K562 (cell line): ENCODE results near the gene EID2. TPM values are rescaled to one million over a fixed set of nuclear protein-coding genes. Genes with fewer than 3 reads are reported as not detected.

ENCODE experiments used
- ATAC-seq: fragments of 200-7000 bp; cut with Tn5 transposase; 3 replicates; pipeline ENCODE4 v1.9.1; 2020; ENCODE audit warnings: moderate library complexity
- BruUV-seq: library from RNA; stranded (reverse); fragments of 400-500 nt; replicated peaks from 2 replicates; lab custom pipeline; 2021; lab: Mats Ljungman, UMichigan
- CTCF ChIA-PET: fragments of 300-600 bp; formaldehyde crosslinking; extraction: SDS; loops from one replicate; lab custom pipeline; 2021; ENCODE audit warnings: low intra/inter-chr PET ratio; lab: Yijun Ruan, JAX
- POLR2A ChIA-PET: fragments of 300-600, 350-650 bp; sonication (Branson Sonifier 250); formaldehyde crosslinking; extraction: SDS; loops from one replicate; lab custom pipeline; 2021; ENCODE audit warnings: antibody characterized with exemption, inconsistent platforms; lab: Yijun Ruan, JAX
- DNase-seq, 4 experiments: peaks; one replicate each; pipeline versions ENCODE4 v3.0.0 to v3.0.0-alpha.2; 2011 to 2018; ENCODE audit warnings: low spot score in 3 of 4, mixed read lengths in 3 of 4; ENCODE audit errors: extremely low read depth in 1 of 4
- FAIRE-seq: peaks from 2 replicates; lab custom pipeline; 2011; peaks lifted over from hg19 to GRCh38; lab: Jason Lieb, UNC
- H2AFZ ChIP-seq: 2 replicates; pipeline ENCODE4 v1.6.0; 2011; ENCODE audit warnings: low read depth, low read length, control low read depth, inconsistent platforms
- H3K27ac ChIP-seq: fragments of 200-600 bp; 3 replicates; pipeline ENCODE4 v1.8.0; 2011; ENCODE audit warnings: low read depth, mild to moderate bottlenecking, control low read depth, inconsistent platforms, low read length, moderate library complexity, mixed read lengths; ENCODE audit errors: extremely low read depth
- H3K27me3 ChIP-seq, 2 experiments: fragments of 300-600 bp in 1 of 2; 2 replicates in 1 of 2; 3 replicates in 1 of 2; pipeline versions ENCODE4 v1.6.0 to v1.8.0; 2011; ENCODE audit warnings: inconsistent platforms in 2 of 2, low read length in 2 of 2, mild to moderate bottlenecking in 1 of 2, mixed read lengths in 1 of 2, moderate library complexity in 1 of 2; ENCODE audit not compliant: control insufficient read depth in 2 of 2, insufficient read depth in 2 of 2
- H3K36me3 ChIP-seq: fragments of 300-600 bp; 3 replicates; pipeline ENCODE4 v1.8.0; 2011; ENCODE audit warnings: mild to moderate bottlenecking, low read length, inconsistent platforms; ENCODE audit not compliant: control insufficient read depth, insufficient read depth
- H3K4me1 ChIP-seq, 2 experiments: fragments of 200-600 bp in 1 of 2; replicated peaks in 1 of 2; 2 replicates in 1 of 2; 3 replicates in 1 of 2; pipeline versions ENCODE4 v1.5.1 to v1.8.0; 2011; ENCODE audit warnings: inconsistent platforms in 2 of 2, low read length in 2 of 2, mild to moderate bottlenecking in 1 of 2, mixed read lengths in 1 of 2, moderate library complexity in 1 of 2; ENCODE audit not compliant: control insufficient read depth in 2 of 2, insufficient read depth in 2 of 2
- H3K4me2 ChIP-seq: 2 replicates; pipeline ENCODE4 v1.6.1; 2011; ENCODE audit warnings: low read length, control low read depth, inconsistent platforms, mixed read lengths; ENCODE audit not compliant: insufficient read depth
- H3K4me3 ChIP-seq: fragments of 200-600 bp; sonication (generic), shearing (Covaris generic); 2 replicates; pipeline ENCODE4 v1.5.1; 2016; ENCODE audit warnings: control low read depth, inconsistent platforms
- H3K79me2 ChIP-seq: fragments of 200-600 bp; 3 replicates; pipeline ENCODE4 v1.8.0; 2011; ENCODE audit warnings: low read length, inconsistent platforms; ENCODE audit not compliant: control insufficient read depth, insufficient read depth
- H3K9ac ChIP-seq, 2 experiments: 2 replicates each; pipeline versions ENCODE4 v1.6.0 to v1.6.1; 2011; ENCODE audit warnings: low read depth in 2 of 2, low read length in 2 of 2, control low read depth in 1 of 2, inconsistent platforms in 1 of 2, mild to moderate bottlenecking in 1 of 2, mixed read lengths in 1 of 2; ENCODE audit not compliant: insufficient read depth in 1 of 2
- H3K9me1 ChIP-seq: one replicate; pipeline ENCODE4 v1.6.0; 2011; ENCODE audit warnings: inconsistent platforms, mild to moderate bottlenecking, low read length, moderate library complexity; ENCODE audit not compliant: control insufficient read depth, insufficient read depth
- H3K9me3 ChIP-seq: replicated peaks from 2 replicates; pipeline ENCODE4 v1.5.1; 2011; ENCODE audit warnings: low read depth, low read length, inconsistent platforms; ENCODE audit not compliant: control insufficient read depth, insufficient read depth
- H4K20me1 ChIP-seq: replicated peaks from 2 replicates; pipeline ENCODE4 v1.6.1; 2011; ENCODE audit warnings: low read length, inconsistent platforms, mixed read lengths; ENCODE audit not compliant: control insufficient read depth, insufficient read depth
- CBFA2T2 ChIP-seq: fragments of 450-650 bp; conservative IDR thresholded peaks from 2 replicates; pipeline ENCODE4 v1.6.1; 2017; ENCODE audit warnings: mild to moderate bottlenecking
- CGGBP1 ChIP-seq: fragments of 250-450 bp; sonication (Bioruptor Pico); IDR thresholded peaks from 2 replicates; pipeline ENCODE4 v1.9.0; 2021; ENCODE audit warnings: mild to moderate bottlenecking
- HDAC3 ChIP-seq: fragments of 450-650 bp; IDR thresholded peaks from 2 replicates; pipeline ENCODE4 v1.6.1; 2018; ENCODE audit warnings: borderline replicate concordance, mild to moderate bottlenecking, moderate library complexity; ENCODE audit not compliant: partially characterized antibody
- HEY1 ChIP-seq: fragments of 250-450 bp; sonication (Bioruptor Pico); IDR thresholded peaks from 2 replicates; pipeline ENCODE4 v1.5.0; 2020; ENCODE audit warnings: mild to moderate bottlenecking, moderate library complexity, borderline replicate concordance
- MIER1 ChIP-seq: fragments of 450-650 bp; IDR thresholded peaks from 2 replicates; pipeline ENCODE4 v1.6.1; 2016; ENCODE audit warnings: antibody characterized with exemption, mild to moderate bottlenecking, low read depth
- MYC ChIP-seq, 2 experiments: fragments of 250-450 bp in 1 of 2; sonication (Bioruptor Pico) in 1 of 2; IDR thresholded peaks; 2 replicates each; pipeline versions ENCODE4 v1.5.1 to v1.6.1; 2012 to 2021; ENCODE audit warnings: low read depth in 2 of 2, borderline replicate concordance in 1 of 2, improper control_type of control experiment in 1 of 2, low read length in 1 of 2, mild to moderate bottlenecking in 1 of 2, moderate library complexity in 1 of 2
- NCOA4 ChIP-seq: fragments of 450-650 bp; IDR thresholded peaks from 2 replicates; pipeline ENCODE4 v1.6.1; 2018; ENCODE audit warnings: mild to moderate bottlenecking; ENCODE audit not compliant: partially characterized antibody
- NELFE ChIP-seq: IDR thresholded peaks from 2 replicates; pipeline ENCODE4 v1.6.1; 2011; ENCODE audit warnings: mild to moderate bottlenecking; ENCODE audit not compliant: insufficient read depth, insufficient read length
- POLR2AphosphoS5 ChIP-seq: IDR thresholded peaks from 2 replicates; pipeline ENCODE4 v1.6.1; 2011; ENCODE audit warnings: mild to moderate bottlenecking, low read depth, low read length, moderate library complexity; ENCODE audit not compliant: control insufficient read depth, insufficient read depth
- RAD21 ChIP-seq, 2 experiments: fragments of 250-450 bp in 1 of 2; fragments of 450-650 bp in 1 of 2; sonication (Bioruptor Pico) in 1 of 2; formaldehyde crosslinking in 1 of 2; IDR thresholded peaks in 1 of 2; conservative IDR thresholded peaks in 1 of 2; 2 replicates each; pipeline versions ENCODE4 v1.4.0 to v1.8.0; 2020 to 2022; ENCODE audit warnings: mild to moderate bottlenecking in 2 of 2, moderate library complexity in 1 of 2
- RERE ChIP-seq: sonication (generic); formaldehyde crosslinking; IDR thresholded peaks from 2 replicates; pipeline ENCODE4 v1.8.0; 2023; ENCODE audit warnings: missing genetic modification reagents, mild to moderate bottlenecking, borderline replicate concordance
- SMARCB1 ChIP-seq: IDR thresholded peaks from 2 replicates; pipeline ENCODE4 v1.6.1; 2011; ENCODE audit warnings: improper control_type of control experiment, low read depth; ENCODE audit not compliant: insufficient read length
- TARDBP ChIP-seq: fragments of 450-650 bp; IDR thresholded peaks from 2 replicates; pipeline ENCODE4 v1.6.1; 2016
- ZBTB17 ChIP-seq: fragments of 450-650 bp; formaldehyde crosslinking; IDR thresholded peaks from 2 replicates; pipeline ENCODE4 v1.4.0; 2020; ENCODE audit warnings: mild to moderate bottlenecking
- ZBTB26 ChIP-seq: fragments of 450-650 bp; formaldehyde crosslinking; IDR thresholded peaks from 2 replicates; pipeline ENCODE4 v1.4.0; 2022; ENCODE audit warnings: missing genetic modification characterization
- ZNF184 ChIP-seq: sonication (generic); formaldehyde crosslinking; IDR thresholded peaks from 2 replicates; pipeline ENCODE4 v1.5.0; 2020; ENCODE audit warnings: missing genetic modification reagents
- WGBS: fragments of 100-300 bp; shearing (Covaris generic); methylation state at CpG from one replicate; pipeline ENCODE4 v1.1.6; 2016; ENCODE audit warnings: low coverage, mixed read lengths; ENCODE audit not compliant: insufficient coverage; ENCODE audit errors: missing lambda C conversion rate; 5-methylcytosine and 5-hydroxymethylcytosine counted together
- in situ Hi-C: fragments of 300-500 bp; cut with MboI; formaldehyde crosslinking; loops from 4 replicates; pipeline ENCODE4 v1.15.0; 2018; ENCODE audit warnings: inconsistent platforms, mixed read lengths
- intact Hi-C: fragments of 100-400 bp; cut with micrococcal nuclease; formaldehyde crosslinking; loops from 2 replicates; pipeline ENCODE4 v1.14.2; 2022
- polyA plus RNA-seq, 8 experiments: library from polyadenylated mRNA; depleted of rRNA in 4 of 8; stranded (reverse) in 5 of 8; unstranded in 3 of 8; fragments of >200 nt; fragmentation: Nextera tagmentation in 2 of 8; fragmentation: Illumina TruSeq in 1 of 8; extraction: Ambion mirVana in 2 of 8; extraction: Trizol in 1 of 8; gene quantifications; 2 replicates each; pipeline versions ENCODE4 v1.2.1 to v1.2.3, GENCODE V29; 2011 to 2014; ENCODE audit warnings: inconsistent platforms in 1 of 8, missing spikeins in 1 of 8
- total RNA-seq, 7 experiments: library from RNA; depleted of rRNA in 6 of 7; stranded (reverse); fragments of >200 nt in 6 of 7; fragmentation: Illumina TruSeq in 2 of 7; extraction: Trizol in 2 of 7; gene quantifications; 2 replicates each; pipeline versions ENCODE4 v1.2.1 to v1.2.3, GENCODE V29; 2011 to 2021; ENCODE audit warnings: low replicate concordance in 1 of 7

EID2 gene
- total and polyA plus RNA-seq, 9 of the 15 experiments (the other 6 are each of a cell fraction or from before 2014, with no cell fraction given) = 2.5 to 18.5 (median 11.3) TPM

- H4K20me1 ChIP-seq = no peaks in the 10 kb centered on the region
- no peaks in the 10 kb centered on the region for H3K36me3 ChIP-seq
- H3K9me1 ChIP-seq = no peaks in the 10 kb centered on the region
- ChIA-PET POLR2A (no interaction called here), CTCF (no interaction called here)
- 0% methylated on average over 1 of the region's 1 CpG for WGBS
- no peak overlapping the region for H3K27ac ChIP-seq
- in situ Hi-C loops = no loop called here
- no peaks in the 10 kb centered on the region for H3K79me2 ChIP-seq
- H3K4me3 ChIP-seq = no peak overlapping the region
- no peak overlapping the region for H2AFZ ChIP-seq
- no peak overlapping the region for H3K4me2 ChIP-seq
- H3K9ac ChIP-seq = no peak overlapping the region
- no peaks in the 10 kb centered on the region; a peak in 1 of 5 replicates for H3K4me1 ChIP-seq
- no TSS peak for BruUV-seq
- TF ChIP-seq MIER1 = no peak
- no peak for TF ChIP-seq ZBTB17 (CRISPR knock-in tag)
- no peak for TF ChIP-seq ZNF184 (CRISPR knock-in tag)
- TF ChIP-seq NCOA4 = no peak
- no peak for TF ChIP-seq SMARCB1
- no peak for TF ChIP-seq MYC (IDR thresholded peaks at IDR 0.05; ENCODE audit: low read depth, low read length)
- no peak for TF ChIP-seq MYC (CRISPR knock-in tag; IDR thresholded peaks at IDR 0.05; ENCODE audit: borderline replicate concordance, low read depth)
- no peak for TF ChIP-seq RERE (CRISPR knock-in tag)
- no peak for TF ChIP-seq POLR2AphosphoS5
- TF ChIP-seq NELFE = no peak
- TF ChIP-seq HDAC3 = no peak
- no peak for TF ChIP-seq TARDBP
- TF ChIP-seq HEY1 = no peak
- no peak for TF ChIP-seq ZBTB26 (CRISPR knock-in tag)
- no peak for TF ChIP-seq RAD21 (CRISPR knock-in tag; conservative IDR thresholded peaks at IDR 0.05 in 1 of 2, IDR thresholded peaks at IDR 0.05 in 1 of 2)
- TF ChIP-seq CBFA2T2 = no peak
- no peak for TF ChIP-seq CGGBP1 (CRISPR knock-in tag)
- ATAC-seq = no peak
- FAIRE-seq = no peak
- intact Hi-C loops = loop anchor here (10.0 kb wide), 1 partner anchor 209 kb away; no protein-coding TSS in a partner anchor
- H3K9me3 ChIP-seq = no peaks in the 10 kb centered on the region
- DNase-seq = no peak
- peaks cover 17 to 28% of the 10 kb centered on the region in 2 experiments; a peak in 4 of 5 replicates for H3K27me3 ChIP-seq
Measured at GRCh38 chr19:39555883-39556282, 15.9 kb upstream of the EID2 start.
